CD14-positive monocyte (primary cell): ENCODE results near the gene MIA. TPM values are rescaled to one million over a fixed set of nuclear protein-coding genes. Genes with fewer than 3 reads are reported as not detected.
"Not testable (repeated sequence)": the region's sequence is repeated elsewhere in the genome, so short reads cannot be mapped to it uniquely, and the experiment has no call there.

Source experiments
- DNase-seq, 3 donors: peaks; one replicate each; pipeline ENCODE4 v3.0.0-alpha.2; 2011 to 2022
- H2AFZ ChIP-seq: 2 replicates; pipeline ENCODE4 v1.6.0; 2012; ENCODE audit warnings: mild to moderate bottlenecking, low read depth, low read length, inconsistent platforms; ENCODE audit not compliant: insufficient read depth, poor library complexity, severe bottlenecking
- H3K27ac ChIP-seq, 2 donors: 1 replicate in 1 of 2; 2 replicates in 1 of 2; pipeline ENCODE4 v1.5.1; 2012 to 2013; ENCODE audit warnings: low read length in 2 of 2, control low read depth in 1 of 2, inconsistent platforms in 1 of 2, low read depth in 1 of 2, mild to moderate bottlenecking in 1 of 2
- H3K27me3 ChIP-seq, 2 donors: one replicate each; pipeline versions ENCODE4 v1.6.0 to v1.6.1; 2011 to 2013; ENCODE audit warnings: low read length in 2 of 2; ENCODE audit not compliant: control insufficient read depth in 2 of 2, insufficient read depth in 2 of 2
- H3K36me3 ChIP-seq, 2 donors: replicated peaks in 1 of 2; 1 replicate in 1 of 2; 2 replicates in 1 of 2; pipeline versions ENCODE4 v1.5.1 to v1.6.1; 2012 to 2013; ENCODE audit warnings: low read length in 2 of 2, control low read depth in 1 of 2, inconsistent platforms in 1 of 2, mild to moderate bottlenecking in 1 of 2; ENCODE audit not compliant: insufficient read depth in 2 of 2, control insufficient read depth in 1 of 2
- H3K4me1 ChIP-seq, 2 donors: 1 replicate in 1 of 2; 2 replicates in 1 of 2; pipeline versions ENCODE4 v1.5.1 to v1.6.1; 2012 to 2013; ENCODE audit warnings: low read length in 2 of 2, control low read depth in 1 of 2, inconsistent platforms in 1 of 2, mild to moderate bottlenecking in 1 of 2, moderate library complexity in 1 of 2; ENCODE audit not compliant: insufficient read depth in 2 of 2, control insufficient read depth in 1 of 2
- H3K4me2 ChIP-seq: replicated peaks from 2 replicates; pipeline ENCODE3; 2012; ENCODE audit warnings: low read length, moderate library complexity, mild to moderate bottlenecking; ENCODE audit not compliant: poor library complexity, severe bottlenecking; ENCODE audit errors: extremely low read depth
- H3K4me3 ChIP-seq, 3 experiments: fragments of 200-600 bp in 1 of 3; sonication (generic) in 1 of 3; replicated peaks in 1 of 3; 1 replicate in 2 of 3; 2 replicates in 1 of 3; pipeline ENCODE4 v1.5.1; 2011 to 2013; ENCODE audit warnings: low read length in 3 of 3, mild to moderate bottlenecking in 3 of 3, control low read depth in 2 of 3, low read depth in 2 of 3, inconsistent platforms in 1 of 3, moderate library complexity in 1 of 3
- H3K79me2 ChIP-seq: 2 replicates; pipeline ENCODE4 v1.6.0; 2012; ENCODE audit warnings: mild to moderate bottlenecking, control low read depth, inconsistent platforms, low read length, moderate library complexity; ENCODE audit not compliant: insufficient read depth
- H3K9ac ChIP-seq: 2 replicates; pipeline ENCODE4 v1.6.0; 2017; ENCODE audit warnings: low read length, mild to moderate bottlenecking; ENCODE audit not compliant: insufficient read depth, poor library complexity, severe bottlenecking
- H3K9me3 ChIP-seq, 2 donors: replicated peaks in 1 of 2; 1 replicate in 1 of 2; 2 replicates in 1 of 2; pipeline versions ENCODE4 v1.5.1 to v1.6.1; 2012 to 2013; ENCODE audit warnings: low read length in 2 of 2, control low read depth in 1 of 2; ENCODE audit not compliant: control insufficient read depth in 1 of 2, insufficient read depth in 1 of 2
- H4K20me1 ChIP-seq: 2 replicates; pipeline ENCODE4 v1.6.0; 2012; ENCODE audit warnings: mild to moderate bottlenecking, low read length, control low read depth, moderate library complexity; ENCODE audit not compliant: insufficient read depth
- H3K27ac Mint-ChIP-seq, 7 donors: one replicate each; pipeline ENCODE4 v1.8.0; 2020; ENCODE audit warnings: mild to moderate bottlenecking in 7 of 7, mixed read lengths in 7 of 7, moderate library complexity in 6 of 7, inconsistent platforms in 2 of 7
- H3K27me3 Mint-ChIP-seq, 3 donors: one replicate each; pipeline ENCODE4 v1.8.0; 2021 to 2022; ENCODE audit warnings: low read depth in 3 of 3, mild to moderate bottlenecking in 3 of 3, mixed read lengths in 3 of 3, moderate library complexity in 3 of 3, inconsistent platforms in 1 of 3
- H3K36me3 Mint-ChIP-seq, 2 donors: one replicate each; pipeline ENCODE4 v1.8.0; 2020; ENCODE audit warnings: mixed read lengths in 2 of 2, inconsistent platforms in 1 of 2, mild to moderate bottlenecking in 1 of 2
- H3K4me1 Mint-ChIP-seq: one replicate; pipeline ENCODE4 v1.8.0; 2020; ENCODE audit warnings: mild to moderate bottlenecking, mixed read lengths
- H3K4me3 Mint-ChIP-seq, 2 donors: one replicate each; pipeline ENCODE4 v1.8.0; 2020; ENCODE audit warnings: mild to moderate bottlenecking in 2 of 2, mixed read lengths in 2 of 2, moderate library complexity in 1 of 2
- H3K9me3 Mint-ChIP-seq, 7 donors: one replicate each; pipeline ENCODE4 v1.8.0; 2020 to 2022; ENCODE audit warnings: mixed read lengths in 7 of 7, mild to moderate bottlenecking in 6 of 7, moderate library complexity in 6 of 7, inconsistent platforms in 2 of 7
- CTCF ChIP-seq: fragments of 200-600 bp; IDR thresholded peaks from one replicate; pipeline ENCODE4 v1.8.0; 2022; ENCODE audit warnings: antibody characterized with exemption, mild to moderate bottlenecking
- WGBS: methylation state at CpG from one replicate; pipeline ENCODE4 v1.1.5; 2013; ENCODE audit warnings: missing lambda C conversion rate; ENCODE audit not compliant: insufficient coverage; 5-methylcytosine and 5-hydroxymethylcytosine counted together
- intact Hi-C, 2 donors: fragments of 100-400 bp; cut with micrococcal nuclease; formaldehyde crosslinking; loops; one replicate each; pipeline versions ENCODE4 v1.15.0 to v1.15.1; 2023
- polyA plus RNA-seq, 3 donors: library from polyadenylated mRNA; depleted of rRNA in 1 of 3; unstranded in 2 of 3; stranded (reverse) in 1 of 3; fragments of 300-500 nt in 2 of 3; fragments of >200 nt in 1 of 3; fragmentation: Illumina TruSeq in 2 of 3; gene quantifications; 1 replicate in 2 of 3; 2 replicates in 1 of 3; pipeline ENCODE4 v1.2.3, GENCODE V29; 2012 to 2021

The MIA gene
- polyA plus RNA-seq, 3 donors: 0.47 TPM; not detected in 2

GRCh38 chr19:40822161-40822560 is 46.8 kb downstream of the MIA start:
- Histone ChIP-seq H3K9me3 (no peaks in the 10 kb centered on the region), H3K4me3 (peak overlapping the region in 1 of 3 experiments; percentile 59), H3K4me1 (peaks cover 52 to 55% of the 10 kb centered on the region in 2 donors), H2AFZ (no peak overlapping the region), H3K9ac (no peak overlapping the region), H3K4me2 (no peak overlapping the region), H3K79me2 (no peaks in the 10 kb centered on the region), H3K36me3 (no peaks in the 10 kb centered on the region), H3K27me3 (no peaks in the 10 kb centered on the region), H3K27ac (peak overlapping the region; percentile 29 to 84), H4K20me1 (no peaks in the 10 kb centered on the region)
- peaks cover 2 to 6% (median 3%) of the 10 kb centered on the region in 3 donors for H3K27me3 Mint-ChIP-seq
- H3K27ac Mint-ChIP-seq: peak overlapping the region; percentile 76 to 98 (median 96)
- no peak for DNase-seq
- TF ChIP-seq CTCF: no peak
- H3K4me1 Mint-ChIP-seq: peaks cover 63% of the 10 kb centered on the region
- H3K36me3 Mint-ChIP-seq: peaks cover 4 to 7% of the 10 kb centered on the region in 2 donors
- intact Hi-C loops: loop anchor here in 1 of 2 donors (5.0 kb wide), 1 partner anchor 160 kb away; no protein-coding TSS in a partner anchor
- 84% methylated on average over 14 of the region's 22 CpGs for WGBS
- peaks cover 0 to 2% (median 0%) of the 10 kb centered on the region in 7 donors for H3K9me3 Mint-ChIP-seq
- peak overlapping the region in 1 of 2 donors; percentile 12 for H3K4me3 Mint-ChIP-seq

GRCh38 chr19:40822704-40823553 is 47.6 kb downstream of the MIA start:
- H4K20me1 ChIP-seq, H3K9ac ChIP-seq, H3K9me3 ChIP-seq, H3K27me3 Mint-ChIP-seq, H3K9me3 Mint-ChIP-seq, H3K27me3 ChIP-seq, H3K36me3 ChIP-seq, H3K36me3 Mint-ChIP-seq, H3K79me2 ChIP-seq, H2AFZ ChIP-seq: not testable (repeated sequence)
- H3K4me3 Mint-ChIP-seq: peak overlapping the region; percentile 58 to 78
- DNase-seq: peak; percentile 50 to 77 (median 69)
- intact Hi-C loops: loop anchor here in 1 of 2 donors (5.0 kb wide), 1 partner anchor 161 kb away; no protein-coding TSS in a partner anchor
- H3K4me1 ChIP-seq: peaks cover 52 to 54% of the 10 kb centered on the region in 2 donors
- H3K27ac Mint-ChIP-seq: peak overlapping the region; percentile 93 to 98 (median 96)
- H3K4me3 ChIP-seq: peak overlapping the region in 1 of 3 experiments; percentile 59
- 33% methylated on average over 4 of the region's 9 CpGs for WGBS
- H3K4me2 ChIP-seq: peak overlapping the region; percentile 63
- H3K27ac ChIP-seq: peak overlapping the region; percentile 71 to 84
- H3K4me1 Mint-ChIP-seq: peaks cover 59% of the 10 kb centered on the region

- Mint-ChIP-seq H3K4me1 (peaks cover 44% of the 10 kb centered on the region), H3K27ac (peak overlapping the region in 4 of 7 donors; percentile 31 to 98 (median 56))
- WGBS: 76% methylated on average over 14 of the region's 16 CpGs
- not testable (repeated sequence) for H3K36me3 Mint-ChIP-seq, H3K4me3 ChIP-seq, H4K20me1 ChIP-seq, H2AFZ ChIP-seq, H3K27me3 ChIP-seq, DNase-seq, H3K9ac ChIP-seq, H3K9me3 ChIP-seq, H3K27me3 Mint-ChIP-seq, H3K79me2 ChIP-seq, H3K9me3 Mint-ChIP-seq, H3K27ac ChIP-seq, H3K4me3 Mint-ChIP-seq, H3K36me3 ChIP-seq, H3K4me2 ChIP-seq
- intact Hi-C loops: loop anchor here in 1 of 2 donors (5.0 kb wide), 1 partner anchor 163 kb away; no protein-coding TSS in a partner anchor
- peaks cover 34 to 35% of the 10 kb centered on the region in 2 donors for H3K4me1 ChIP-seq
Measured at GRCh38 chr19:40824916-40825315, 49.6 kb downstream of the MIA start.
